Prostate gland (tissue), 2 donors: ENCODE data around the gene SETD3. TPM values are rescaled to one million over a fixed set of nuclear protein-coding genes. Genes with fewer than 3 reads are reported as not detected.

ENCODE experiments used
- DNase-seq: peaks from one replicate; pipeline ENCODE4 v3.0.0-alpha.2; 2019; ENCODE audit warnings: low spot score
- H3K27ac ChIP-seq, 2 donors: fragments of 200-600 bp; sonication (generic); 2 replicates each; pipeline ENCODE4 v1.5.1; 2017 to 2019
- H3K27me3 ChIP-seq: fragments of 200-600 bp; sonication (generic); replicated peaks from 2 replicates; pipeline ENCODE4 v1.5.1; 2019; ENCODE audit not compliant: insufficient read depth
- H3K36me3 ChIP-seq, 2 donors: fragments of 200-600 bp; sonication (generic); 1 replicate in 1 of 2; 2 replicates in 1 of 2; pipeline versions ENCODE4 v1.5.1 to v1.8.1; 2017 to 2019
- H3K4me1 ChIP-seq: fragments of 200-600 bp; sonication (generic); replicated peaks from 2 replicates; pipeline ENCODE4 v1.5.1; 2019
- H3K4me3 ChIP-seq, 2 donors: fragments of 200-600 bp; sonication (generic); 2 replicates each; pipeline ENCODE4 v1.5.1; 2017 to 2019
- H3K9me3 ChIP-seq: fragments of 200-600 bp; sonication (generic); 2 replicates; pipeline ENCODE4 v1.5.1; 2017
- CTCF ChIP-seq, 4 experiments: fragments of 200-600 bp in 2 of 4; fragments of 450-650 bp in 2 of 4; sonication (generic) in 2 of 4; IDR thresholded peaks; 1 replicate in 3 of 4; 2 replicates in 1 of 4; pipeline ENCODE4 v1.5.1; 2016 to 2019; ENCODE audit warnings: antibody characterized with exemption in 4 of 4, mild to moderate bottlenecking in 2 of 4, moderate library complexity in 2 of 4
- POLR2A ChIP-seq: fragments of 450-650 bp; IDR thresholded peaks from one replicate; pipeline ENCODE4 v1.6.1; 2016; ENCODE audit warnings: antibody characterized with exemption, mild to moderate bottlenecking
- POLR2AphosphoS5 ChIP-seq: sonication (generic); formaldehyde crosslinking; IDR thresholded peaks from one replicate; pipeline ENCODE4 v1.6.1; 2017; ENCODE audit warnings: antibody characterized with exemption
- WGBS: methylation state at CpG from one replicate; pipeline ENCODE4 v1.1.5; 2018; 5-methylcytosine and 5-hydroxymethylcytosine counted together
- intact Hi-C: fragments of 100-400 bp; cut with DNase I; formaldehyde crosslinking; loops from one replicate; pipeline ENCODE4 v1.14.2; 2022
- total RNA-seq, 2 donors: library from RNA; depleted of rRNA; stranded (reverse); fragments of >200 nt; gene quantifications; one replicate each; pipeline ENCODE4 v1.1.0, GENCODE V29; 2016

SETD3 gene
- total RNA-seq, 2 donors from 2014 or later = 59.5 to 106 TPM

DNA sequence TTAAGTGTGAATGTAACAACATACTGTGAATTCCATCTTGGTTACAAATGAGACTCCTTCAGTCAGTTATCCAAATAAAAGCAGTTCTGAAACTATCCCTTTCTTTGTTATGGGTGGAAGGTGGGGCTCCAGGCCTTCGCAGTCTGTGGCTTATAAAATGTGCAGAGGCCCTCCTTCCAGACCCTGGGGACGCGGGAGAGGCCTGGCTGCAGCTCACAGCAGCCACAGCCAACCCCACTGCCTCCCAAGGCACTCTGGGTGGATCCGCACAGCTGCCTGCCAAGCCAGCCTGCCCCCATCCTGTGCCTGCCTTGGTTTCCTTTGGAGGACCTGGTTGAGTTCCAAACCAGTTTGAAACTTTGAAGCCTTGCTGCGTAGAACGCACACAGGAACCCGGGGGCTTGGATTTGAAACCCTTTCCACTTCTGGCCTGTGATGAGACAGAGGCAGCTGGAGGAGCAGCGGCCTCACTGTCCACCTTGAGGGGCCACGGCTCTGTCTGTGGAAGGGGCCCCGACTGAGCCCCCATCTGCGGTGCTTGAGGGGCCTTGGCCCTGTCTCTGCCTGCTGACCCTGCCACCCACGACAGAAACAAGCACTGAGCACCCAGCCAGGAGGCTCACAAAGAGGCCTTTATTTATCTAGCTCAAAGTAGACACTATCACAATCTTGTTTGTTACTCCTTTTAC, 30.9 kb upstream of the SETD3 start:
- Histone ChIP-seq H3K27me3 (no peaks in the 10 kb centered on the region), H3K27ac (peak overlapping the region; percentile 10 to 15), H3K36me3 (peaks cover 9 to 15% of the 10 kb centered on the region in 2 donors), H3K4me3 (no peak overlapping the region), H3K9me3 (no peaks in the 10 kb centered on the region), H3K4me1 (no peaks in the 10 kb centered on the region)
- no peak for TF ChIP-seq POLR2A
- no peak for TF ChIP-seq POLR2AphosphoS5
- no peak for TF ChIP-seq CTCF (IDR thresholded peaks at IDR 0.05)
- 50% methylated on average over 10 of the region's 12 CpGs for WGBS
- intact Hi-C loops = loop anchor here (10.0 kb wide), 2 partner anchors 283 to 383 kb away; partner anchors contain the start of gene EML1
- no peak for DNase-seq

- no peak for DNase-seq
- Histone ChIP-seq H3K36me3 (peaks cover 10 to 15% of the 10 kb centered on the region in 2 donors), H3K27me3 (no peaks in the 10 kb centered on the region), H3K9me3 (no peaks in the 10 kb centered on the region), H3K4me3 (no peak overlapping the region), H3K27ac (no peak overlapping the region), H3K4me1 (no peaks in the 10 kb centered on the region)
- no peak for TF ChIP-seq CTCF (IDR thresholded peaks at IDR 0.05)
- 56% methylated on average over 14 of the region's 15 CpGs for WGBS
- intact Hi-C loops = loop anchor here (10.0 kb wide), 2 partner anchors 284 to 384 kb away; partner anchors contain the start of gene EML1
Measured at GRCh38 chr14:99510556-99511139, 30.0 kb upstream of the SETD3 start.

- DNase-seq = no peak
- no peak overlapping the region for H3K27ac ChIP-seq
- H3K9me3 ChIP-seq = no peaks in the 10 kb centered on the region
- no peak for TF ChIP-seq POLR2AphosphoS5
- TF ChIP-seq CTCF (IDR thresholded peaks at IDR 0.05) = no peak
- TF ChIP-seq POLR2A = no peak
- peaks cover 13 to 15% of the 10 kb centered on the region in 2 donors for H3K36me3 ChIP-seq
- H3K4me3 ChIP-seq = no peak overlapping the region
- H3K4me1 ChIP-seq = no peaks in the 10 kb centered on the region
- no peaks in the 10 kb centered on the region for H3K27me3 ChIP-seq
- WGBS = 86% methylated on average over 25 of the region's 27 CpGs
- intact Hi-C loops = loop anchor here (10.0 kb wide), 2 partner anchors 285 to 385 kb away; partner anchors contain the start of gene EML1
Measured at GRCh38 chr14:99509871-99510555, 29.4 kb upstream of the SETD3 start.

- no peak overlapping the region for H3K4me3 ChIP-seq
- H3K27ac ChIP-seq = no peak overlapping the region
- intact Hi-C loops = no loop called here
- H3K9me3 ChIP-seq = no peaks in the 10 kb centered on the region
- H3K27me3 ChIP-seq = no peaks in the 10 kb centered on the region
- 72% methylated on average over 23 of the region's 23 CpGs for WGBS
- TF ChIP-seq POLR2A (no peak), CTCF (IDR thresholded peaks at IDR 0.05) (no peak), POLR2AphosphoS5 (no peak)
- DNase-seq = no peak
- no peaks in the 10 kb centered on the region for H3K4me1 ChIP-seq
- peaks cover 9 to 15% of the 10 kb centered on the region in 2 donors for H3K36me3 ChIP-seq
Measured at GRCh38 chr14:99508896-99509629, 28.4 kb upstream of the SETD3 start.
